Measurements from ENCODE around the gene FGF8. TPM values are rescaled to one million over a fixed set of nuclear protein-coding genes. Genes with fewer than 3 reads are reported as not detected.

The FGF8 gene
- polyA plus RNA-seq, 4 donors, result 0.12 TPM; not detected in 3

DNA sequence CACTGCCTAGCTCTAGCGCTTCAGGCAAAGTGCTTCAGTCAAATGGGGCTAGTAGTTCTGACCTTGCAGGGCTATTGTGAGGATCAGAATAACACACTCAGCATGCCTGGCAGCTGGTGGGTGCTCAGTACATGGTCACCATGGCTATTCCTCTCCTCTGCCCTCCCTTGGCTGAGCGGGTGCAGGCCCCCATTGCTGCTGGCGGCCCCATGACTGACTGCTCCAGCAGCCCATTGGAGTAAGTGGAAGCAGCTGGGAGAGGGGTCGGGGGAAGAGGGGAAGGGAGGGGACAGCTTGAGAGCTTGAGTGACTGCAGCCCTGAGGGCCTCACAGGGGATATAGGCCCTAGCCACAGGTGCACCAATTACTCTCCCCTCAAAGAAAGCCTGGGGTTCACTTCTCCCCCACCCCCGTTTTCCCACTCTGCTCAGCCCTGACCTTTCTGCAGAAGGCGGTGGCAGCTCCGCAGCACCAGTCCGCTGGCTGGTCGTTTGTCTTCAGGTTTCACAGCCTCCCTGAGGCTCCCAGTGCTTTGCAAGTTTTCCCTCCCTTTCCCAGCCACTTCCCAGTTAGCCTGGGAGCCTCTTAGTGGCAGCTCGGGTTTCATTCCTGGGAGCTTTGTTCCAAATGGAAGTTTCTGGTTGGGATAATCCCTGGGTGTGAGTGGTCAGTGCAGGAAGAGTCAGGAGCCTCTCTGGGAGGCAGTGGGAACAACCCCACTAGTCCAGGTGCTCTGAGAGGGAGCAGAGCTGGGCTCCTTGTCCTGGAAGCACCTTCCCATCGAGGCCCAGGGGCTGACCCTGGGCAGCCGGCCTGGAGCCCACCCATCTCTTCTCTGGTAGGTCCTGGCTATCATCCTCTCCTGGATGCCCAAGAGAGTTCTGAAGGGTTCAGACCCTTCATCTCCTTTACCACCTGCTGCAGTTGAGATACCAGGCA lies 16.3 kb downstream of the FGF8 start:
- Histone ChIP-seq H3K4me1 (ENCODE audit: control insufficient read depth in 3 of 3, insufficient read depth in 2 of 3, low read depth in 1 of 3, low read length in 2 of 3) (no peaks in the 10 kb centered on the region), H3K27ac (ENCODE audit: low read depth in 1 of 3, low read length in 2 of 3) (no peak overlapping the region), H3K36me3 (ENCODE audit: control insufficient read depth in 3 of 3, insufficient read depth in 2 of 3, low read depth in 1 of 3, low read length in 3 of 3) (no peaks in the 10 kb centered on the region), H3K4me3 (ENCODE audit: low read depth in 1 of 3, low read length in 3 of 3) (no peak overlapping the region), H3K27me3 (ENCODE audit: control insufficient read depth in 3 of 3, insufficient read depth in 3 of 3, low read length in 3 of 3) (peaks cover 0 to 25% (median 8%) of the 10 kb centered on the region in 3 donors), H3K9me3 (ENCODE audit: control insufficient read depth in 2 of 2, insufficient read depth in 1 of 2, low read depth in 1 of 2, low read length in 1 of 2) (no peaks in the 10 kb centered on the region)
- no peak for DNase-seq
- FAIRE-seq, result no peak
- WGBS, 3 donors, result 58 to 77% (median 63%) methylated on average over 12 of the region's 12 CpGs

DNA sequence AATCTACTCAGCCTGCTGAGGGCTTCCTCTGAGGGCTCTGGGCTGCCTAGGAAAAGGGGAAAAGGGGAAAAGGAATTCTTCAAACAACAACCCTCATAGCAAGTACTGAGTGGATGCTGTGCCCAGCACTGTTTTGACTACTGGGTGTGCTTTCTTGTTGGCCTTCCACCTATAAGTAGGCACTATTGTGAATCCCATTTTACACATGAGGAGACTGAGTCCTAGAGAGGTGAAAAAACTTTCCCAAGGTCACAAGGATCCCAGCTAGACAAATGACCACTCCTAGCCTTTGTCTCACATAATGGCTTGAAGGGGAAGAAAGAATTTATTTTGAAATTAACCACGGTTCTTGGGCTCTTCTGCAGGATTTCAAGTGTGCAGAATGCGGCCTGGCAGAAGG lies 17.1 kb downstream of the FGF8 start:
- DNase-seq (no peak), FAIRE-seq (no peak)
- Histone ChIP-seq H3K27me3 (ENCODE audit: control insufficient read depth in 3 of 3, insufficient read depth in 3 of 3, low read length in 3 of 3) (peaks cover 0 to 24% (median 8%) of the 10 kb centered on the region in 3 donors), H3K27ac (ENCODE audit: low read depth in 1 of 3, low read length in 2 of 3) (no peak overlapping the region), H3K4me3 (ENCODE audit: low read depth in 1 of 3, low read length in 3 of 3) (no peak overlapping the region), H3K4me1 (ENCODE audit: control insufficient read depth in 3 of 3, insufficient read depth in 2 of 3, low read depth in 1 of 3, low read length in 2 of 3) (no peaks in the 10 kb centered on the region), H3K9me3 (ENCODE audit: control insufficient read depth in 2 of 2, insufficient read depth in 1 of 2, low read depth in 1 of 2, low read length in 1 of 2) (no peaks in the 10 kb centered on the region), H3K36me3 (ENCODE audit: control insufficient read depth in 3 of 3, insufficient read depth in 2 of 3, low read depth in 1 of 3, low read length in 3 of 3) (no peaks in the 10 kb centered on the region)
- 70 to 86% (median 84%) methylated on average over 2 of the region's 2 CpGs for WGBS, 3 donors

- Histone ChIP-seq H3K4me1 (ENCODE audit: control insufficient read depth in 3 of 3, insufficient read depth in 2 of 3, low read depth in 1 of 3, low read length in 2 of 3) (peaks cover 0 to 17% (median 0%) of the 10 kb centered on the region in 3 donors), H3K27me3 (ENCODE audit: control insufficient read depth in 3 of 3, insufficient read depth in 3 of 3, low read length in 3 of 3) (peaks cover 0 to 2% (median 0%) of the 10 kb centered on the region in 3 donors), H3K4me3 (ENCODE audit: low read depth in 1 of 3, low read length in 3 of 3) (no peak overlapping the region), H3K9me3 (ENCODE audit: control insufficient read depth in 2 of 2, insufficient read depth in 1 of 2, low read depth in 1 of 2, low read length in 1 of 2) (no peaks in the 10 kb centered on the region), H3K36me3 (ENCODE audit: control insufficient read depth in 3 of 3, insufficient read depth in 2 of 3, low read depth in 1 of 3, low read length in 3 of 3) (no peaks in the 10 kb centered on the region), H3K27ac (ENCODE audit: low read depth in 1 of 3, low read length in 2 of 3) (no peak overlapping the region)
- DNase-seq (no peak), FAIRE-seq (no peak)
- 73 to 77% (median 74%) methylated on average over 3 of the region's 3 CpGs for WGBS, 3 donors
These were observed 23.7 kb downstream of the FGF8 start for GRCh38 chr10:101752241-101752640.

GRCh38 chr10:101749047-101750016 lies 26.6 kb downstream of the FGF8 start:
- DNase-seq, result peak in 1 of 2 donors; percentile 55
- no peak for FAIRE-seq
- Histone ChIP-seq H3K36me3 (ENCODE audit: control insufficient read depth in 3 of 3, insufficient read depth in 2 of 3, low read depth in 1 of 3, low read length in 3 of 3) (no peaks in the 10 kb centered on the region), H3K4me1 (ENCODE audit: control insufficient read depth in 3 of 3, insufficient read depth in 2 of 3, low read depth in 1 of 3, low read length in 2 of 3) (peaks cover 0 to 24% (median 0%) of the 10 kb centered on the region in 3 donors), H3K9me3 (ENCODE audit: control insufficient read depth in 2 of 2, insufficient read depth in 1 of 2, low read depth in 1 of 2, low read length in 1 of 2) (no peaks in the 10 kb centered on the region), H3K4me3 (ENCODE audit: low read depth in 1 of 3, low read length in 3 of 3) (no peak overlapping the region), H3K27ac (ENCODE audit: low read depth in 1 of 3, low read length in 2 of 3) (peak overlapping the region in 1 of 3 donors; percentile 66), H3K27me3 (ENCODE audit: control insufficient read depth in 3 of 3, insufficient read depth in 3 of 3, low read length in 3 of 3) (peaks cover 0 to 2% (median 0%) of the 10 kb centered on the region in 3 donors)
- 73 to 83% (median 83%) methylated on average over 19 of the region's 19 CpGs for WGBS, 3 donors

DNA sequence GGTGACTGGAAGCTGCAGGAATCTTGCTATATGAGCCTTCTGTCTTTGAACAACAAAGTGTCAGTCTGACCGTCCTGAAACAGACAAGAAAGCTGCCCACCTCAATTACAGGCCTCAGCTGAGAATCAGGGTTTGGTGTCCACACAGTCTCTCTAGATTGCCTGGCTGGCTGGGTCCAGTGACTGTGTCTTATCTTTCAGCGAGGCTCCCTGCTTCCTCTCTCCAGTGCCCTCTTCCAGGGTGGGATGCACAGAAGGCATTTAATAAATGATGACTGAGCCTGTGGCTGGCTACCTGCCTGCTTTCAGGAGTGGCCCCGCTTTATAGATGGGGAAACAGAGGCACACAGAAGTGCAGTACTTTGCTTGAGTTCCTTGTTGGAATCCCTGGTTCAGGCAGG lies 27.4 kb downstream of the FGF8 start:
- H3K4me1 ChIP-seq (ENCODE audit: control insufficient read depth in 3 of 3, insufficient read depth in 2 of 3, low read depth in 1 of 3, low read length in 2 of 3), result peaks cover 0 to 24% (median 0%) of the 10 kb centered on the region in 3 donors
- no peak overlapping the region for H3K4me3 ChIP-seq (ENCODE audit: low read depth in 1 of 3, low read length in 3 of 3)
- WGBS, 3 donors, result 74 to 79% (median 76%) methylated on average over 3 of the region's 3 CpGs
- H3K9me3 ChIP-seq (ENCODE audit: control insufficient read depth in 2 of 2, insufficient read depth in 1 of 2, low read depth in 1 of 2, low read length in 1 of 2), result no peaks in the 10 kb centered on the region
- DNase-seq (no peak), FAIRE-seq (no peak)
- no peaks in the 10 kb centered on the region for H3K36me3 ChIP-seq (ENCODE audit: control insufficient read depth in 3 of 3, insufficient read depth in 2 of 3, low read depth in 1 of 3, low read length in 3 of 3)
- no peak overlapping the region for H3K27ac ChIP-seq (ENCODE audit: low read depth in 1 of 3, low read length in 2 of 3)
- peaks cover 0 to 2% (median 0%) of the 10 kb centered on the region in 3 donors for H3K27me3 ChIP-seq (ENCODE audit: control insufficient read depth in 3 of 3, insufficient read depth in 3 of 3, low read length in 3 of 3)

DNA sequence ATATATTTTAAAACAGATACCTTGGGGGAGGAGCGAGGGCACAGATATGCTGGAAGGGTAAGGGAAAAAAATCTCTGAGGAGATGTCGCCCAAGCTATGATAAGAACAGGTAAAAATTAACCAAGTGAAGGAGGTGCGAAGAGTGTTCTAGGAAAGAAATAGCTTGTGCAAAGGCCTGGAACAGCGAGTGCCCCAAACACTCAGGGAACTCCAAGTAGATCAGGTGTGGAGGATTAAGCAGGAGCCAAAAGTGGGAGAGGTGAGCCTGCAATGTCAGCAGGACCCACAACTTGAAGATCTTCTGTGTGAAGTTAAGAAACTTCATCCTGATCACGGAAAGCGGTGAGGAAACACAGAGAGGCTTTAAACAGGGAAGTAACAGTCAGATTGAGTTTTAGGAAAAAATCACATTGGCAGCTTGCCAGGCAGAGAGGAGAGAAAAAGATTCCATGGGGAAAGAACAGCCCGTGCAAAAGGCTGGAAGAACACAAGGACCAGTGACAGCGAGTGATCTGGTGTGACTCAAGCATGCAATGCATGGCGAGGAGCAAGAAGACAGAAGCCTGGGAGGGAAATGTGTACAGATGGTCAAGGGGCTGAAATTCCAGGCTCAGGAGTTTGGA lies 30.7 kb downstream of the FGF8 start:
- Histone ChIP-seq H3K4me3 (ENCODE audit: low read depth in 1 of 3, low read length in 3 of 3) (no peak overlapping the region), H3K27me3 (ENCODE audit: control insufficient read depth in 3 of 3, insufficient read depth in 3 of 3, low read length in 3 of 3) (peaks cover 0 to 7% (median 6%) of the 10 kb centered on the region in 3 donors), H3K9me3 (ENCODE audit: control insufficient read depth in 2 of 2, insufficient read depth in 1 of 2, low read depth in 1 of 2, low read length in 1 of 2) (no peaks in the 10 kb centered on the region), H3K27ac (ENCODE audit: low read depth in 1 of 3, low read length in 2 of 3) (peak overlapping the region in 1 of 3 donors; percentile 26), H3K4me1 (ENCODE audit: control insufficient read depth in 3 of 3, insufficient read depth in 2 of 3, low read depth in 1 of 3, low read length in 2 of 3) (peaks cover 0 to 24% (median 0%) of the 10 kb centered on the region in 3 donors), H3K36me3 (ENCODE audit: control insufficient read depth in 3 of 3, insufficient read depth in 2 of 3, low read depth in 1 of 3, low read length in 3 of 3) (no peaks in the 10 kb centered on the region)
- WGBS, 3 donors, result 33 to 57% (median 43%) methylated on average over 9 of the region's 9 CpGs
- no peak for FAIRE-seq
- peak; percentile 32 to 33 for DNase-seq

DNA sequence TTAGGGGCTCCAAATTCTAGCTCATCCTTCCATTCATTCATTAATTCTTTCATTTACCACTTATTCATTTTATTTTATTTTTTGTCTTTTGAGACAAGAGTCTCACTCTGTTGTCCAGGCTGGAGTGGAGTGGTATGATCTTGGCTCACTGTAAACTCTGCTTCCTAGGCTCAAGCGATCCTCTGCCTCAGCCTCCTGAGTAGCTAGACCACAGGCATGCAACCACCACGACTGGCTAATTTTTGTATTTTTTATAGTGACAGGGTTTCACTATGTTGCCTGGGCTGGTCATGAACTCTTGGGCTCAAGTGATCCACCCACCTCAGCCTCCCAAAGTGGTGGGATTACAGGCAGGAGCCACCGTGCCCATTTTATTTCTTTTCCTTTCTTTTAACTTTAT lies 31.6 kb downstream of the FGF8 start:
- no peak for FAIRE-seq
- peaks cover 0 to 7% (median 6%) of the 10 kb centered on the region in 3 donors for H3K27me3 ChIP-seq (ENCODE audit: control insufficient read depth in 3 of 3, insufficient read depth in 3 of 3, low read length in 3 of 3)
- no peak for DNase-seq
- no peak overlapping the region for H3K4me3 ChIP-seq (ENCODE audit: low read depth in 1 of 3, low read length in 3 of 3)
- no peak overlapping the region for H3K27ac ChIP-seq (ENCODE audit: low read depth in 1 of 3, low read length in 2 of 3)
- H3K4me1 ChIP-seq (ENCODE audit: control insufficient read depth in 3 of 3, insufficient read depth in 2 of 3, low read depth in 1 of 3, low read length in 2 of 3), result peaks cover 0 to 21% (median 0%) of the 10 kb centered on the region in 3 donors
- H3K36me3 ChIP-seq (ENCODE audit: control insufficient read depth in 3 of 3, insufficient read depth in 2 of 3, low read depth in 1 of 3, low read length in 3 of 3), result no peaks in the 10 kb centered on the region
- WGBS, 3 donors, result 86 to 88% (median 88%) methylated on average over 3 of the region's 3 CpGs
- H3K9me3 ChIP-seq (ENCODE audit: control insufficient read depth in 2 of 2, insufficient read depth in 1 of 2, low read depth in 1 of 2, low read length in 1 of 2), result no peaks in the 10 kb centered on the region

DNA sequence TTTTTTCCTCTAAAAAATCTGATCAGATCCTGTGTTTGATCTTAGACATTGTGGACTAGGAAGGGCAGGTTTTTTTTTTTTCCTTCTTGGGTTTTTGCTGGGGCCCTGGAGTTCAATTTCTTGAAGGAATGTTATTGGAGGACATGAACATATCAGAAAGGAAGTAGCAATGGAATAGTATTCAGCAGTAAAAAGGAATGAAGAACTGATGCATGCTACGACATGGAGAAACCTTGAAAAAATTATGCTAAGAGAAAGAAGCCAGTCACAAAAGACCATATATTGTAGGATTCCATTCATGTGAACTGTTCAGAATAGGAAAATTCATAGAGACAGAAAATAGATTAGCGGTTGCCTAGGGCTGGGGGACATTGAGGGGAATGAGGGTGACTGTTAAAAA lies 34.0 kb downstream of the FGF8 start:
- FAIRE-seq, result no peak
- Histone ChIP-seq H3K27ac (ENCODE audit: low read depth in 1 of 3, low read length in 2 of 3) (no peak overlapping the region), H3K9me3 (ENCODE audit: control insufficient read depth in 2 of 2, insufficient read depth in 1 of 2, low read depth in 1 of 2, low read length in 1 of 2) (no peaks in the 10 kb centered on the region), H3K4me1 (ENCODE audit: control insufficient read depth in 3 of 3, insufficient read depth in 2 of 3, low read depth in 1 of 3, low read length in 2 of 3) (peaks cover 0 to 6% (median 0%) of the 10 kb centered on the region in 3 donors), H3K27me3 (ENCODE audit: control insufficient read depth in 3 of 3, insufficient read depth in 3 of 3, low read length in 3 of 3) (peaks cover 0 to 7% (median 6%) of the 10 kb centered on the region in 3 donors), H3K4me3 (ENCODE audit: low read depth in 1 of 3, low read length in 3 of 3) (no peak overlapping the region), H3K36me3 (ENCODE audit: control insufficient read depth in 3 of 3, insufficient read depth in 2 of 3, low read depth in 1 of 3, low read length in 3 of 3) (no peaks in the 10 kb centered on the region)
- WGBS, 3 donors, result 45 to 50% (median 46%) methylated on average over 2 of the region's 2 CpGs
- no peak for DNase-seq
